ENCODE data around the gene GIMAP7. TPM values are rescaled to one million over a fixed set of nuclear protein-coding genes. Genes with fewer than 3 reads are reported as not detected.

Gene GIMAP7
- total RNA-seq, 1 donor from 2014 or later: not detected

DNA sequence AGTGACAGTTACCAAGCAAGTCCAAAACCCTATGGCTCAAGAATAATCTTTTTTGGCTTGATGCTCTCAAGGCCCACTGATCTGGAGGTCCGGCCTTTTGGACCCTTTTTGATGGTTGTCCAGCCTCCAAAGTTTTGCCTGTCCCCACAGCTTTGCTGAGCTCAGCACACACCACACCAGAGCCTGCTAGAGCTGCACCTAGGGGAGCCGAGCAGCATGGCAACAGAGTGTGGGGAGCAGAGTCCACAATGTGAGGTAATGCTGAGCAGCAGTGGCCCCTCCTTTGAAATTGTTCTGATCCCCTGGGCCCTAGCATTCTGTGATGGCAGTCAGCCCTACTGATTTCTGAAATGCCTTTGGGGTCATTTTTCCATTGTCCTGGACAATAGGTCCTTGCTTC lies 9.3 kb downstream of the GIMAP7 start:
- Mint-ChIP-seq H3K36me3 (ENCODE audit: low read depth) (no peaks in the 10 kb centered on the region), H3K4me3 (no peak overlapping the region), H3K9me3 (peaks cover 6% of the 10 kb centered on the region), H3K4me1 (no peaks in the 10 kb centered on the region), H3K27ac (ENCODE audit: unreplicated experiment) (no peak overlapping the region), H3K27me3 (ENCODE audit: low read depth) (peaks cover 31% of the 10 kb centered on the region)
- TF ChIP-seq, protein P1, sequence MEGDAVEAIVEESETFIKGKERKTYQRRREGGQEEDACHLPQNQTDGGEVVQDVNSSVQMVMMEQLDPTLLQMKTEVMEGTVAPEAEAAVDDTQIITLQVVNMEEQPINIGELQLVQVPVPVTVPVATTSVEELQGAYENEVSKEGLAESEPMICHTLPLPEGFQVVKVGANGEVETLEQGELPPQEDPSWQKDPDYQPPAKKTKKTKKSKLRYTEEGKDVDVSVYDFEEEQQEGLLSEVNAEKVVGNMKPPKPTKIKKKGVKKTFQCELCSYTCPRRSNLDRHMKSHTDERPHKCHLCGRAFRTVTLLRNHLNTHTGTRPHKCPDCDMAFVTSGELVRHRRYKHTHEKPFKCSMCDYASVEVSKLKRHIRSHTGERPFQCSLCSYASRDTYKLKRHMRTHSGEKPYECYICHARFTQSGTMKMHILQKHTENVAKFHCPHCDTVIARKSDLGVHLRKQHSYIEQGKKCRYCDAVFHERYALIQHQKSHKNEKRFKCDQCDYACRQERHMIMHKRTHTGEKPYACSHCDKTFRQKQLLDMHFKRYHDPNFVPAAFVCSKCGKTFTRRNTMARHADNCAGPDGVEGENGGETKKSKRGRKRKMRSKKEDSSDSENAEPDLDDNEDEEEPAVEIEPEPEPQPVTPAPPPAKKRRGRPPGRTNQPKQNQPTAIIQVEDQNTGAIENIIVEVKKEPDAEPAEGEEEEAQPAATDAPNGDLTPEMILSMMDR (conservative IDR thresholded peaks at IDR 0.05): no peak
- no peak for DNase-seq (ENCODE audit: low read depth, low spot score)

DNA sequence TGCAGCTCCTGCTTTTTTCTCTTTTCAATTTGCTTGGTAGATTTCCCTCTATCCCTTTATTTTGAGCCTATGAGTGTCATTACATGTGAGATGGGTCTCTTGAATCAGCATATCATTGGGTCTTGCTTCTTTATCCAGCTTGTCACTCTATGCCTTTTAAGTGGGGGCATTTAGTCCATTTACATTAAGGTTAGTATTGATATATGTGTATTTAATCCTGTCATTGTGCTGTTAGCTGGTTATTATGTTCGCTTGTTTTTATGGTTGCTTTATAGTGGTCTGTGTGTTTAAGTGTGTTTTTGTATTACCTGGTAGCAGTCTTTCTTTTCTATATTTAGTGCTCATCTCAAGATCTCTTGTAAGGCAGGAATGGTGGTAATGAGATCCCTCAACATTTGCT lies 17.0 kb downstream of the GIMAP7 start:
- H3K4me3 Mint-ChIP-seq: no peak overlapping the region
- H3K27me3 Mint-ChIP-seq (ENCODE audit: low read depth): peaks cover 22% of the 10 kb centered on the region
- peaks cover 33% of the 10 kb centered on the region for H3K9me3 Mint-ChIP-seq
- H3K36me3 Mint-ChIP-seq (ENCODE audit: low read depth): peaks cover 3% of the 10 kb centered on the region
- no peak overlapping the region for H3K27ac Mint-ChIP-seq (ENCODE audit: unreplicated experiment)
- no peaks in the 10 kb centered on the region for H3K4me1 Mint-ChIP-seq
- DNase-seq (ENCODE audit: low read depth, low spot score): no peak
- TF ChIP-seq, protein P1 (conservative IDR thresholded peaks at IDR 0.05): no peak

DNA sequence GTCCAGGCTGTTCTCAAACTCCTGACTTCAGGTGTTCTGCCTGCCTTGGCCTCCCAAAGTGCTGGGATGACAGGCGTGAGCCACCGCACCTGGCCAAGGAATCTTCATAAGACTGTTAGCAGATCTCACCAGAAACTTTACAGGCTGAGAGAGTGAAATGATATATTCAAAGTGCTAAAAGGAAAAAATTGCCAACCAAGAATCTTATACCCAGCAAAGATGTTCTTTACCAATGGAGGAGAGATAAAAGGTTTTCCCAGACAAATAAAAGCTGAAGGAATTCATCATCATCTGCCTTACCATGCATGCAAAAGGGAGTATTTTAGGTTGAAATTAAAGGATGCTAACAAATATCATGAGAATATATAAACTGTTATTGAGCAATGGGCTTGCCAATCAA lies 23.6 kb downstream of the GIMAP7 start:
- no peak overlapping the region for H3K4me3 Mint-ChIP-seq
- H3K4me1 Mint-ChIP-seq: no peaks in the 10 kb centered on the region
- H3K9me3 Mint-ChIP-seq: peaks cover 4% of the 10 kb centered on the region
- TF ChIP-seq, protein P1 (conservative IDR thresholded peaks at IDR 0.05): no peak
- H3K27me3 Mint-ChIP-seq (ENCODE audit: low read depth): peaks cover 3% of the 10 kb centered on the region
- no peaks in the 10 kb centered on the region for H3K36me3 Mint-ChIP-seq (ENCODE audit: low read depth)
- DNase-seq (ENCODE audit: low read depth, low spot score): no peak
- H3K27ac Mint-ChIP-seq (ENCODE audit: unreplicated experiment): no peak overlapping the region

DNA sequence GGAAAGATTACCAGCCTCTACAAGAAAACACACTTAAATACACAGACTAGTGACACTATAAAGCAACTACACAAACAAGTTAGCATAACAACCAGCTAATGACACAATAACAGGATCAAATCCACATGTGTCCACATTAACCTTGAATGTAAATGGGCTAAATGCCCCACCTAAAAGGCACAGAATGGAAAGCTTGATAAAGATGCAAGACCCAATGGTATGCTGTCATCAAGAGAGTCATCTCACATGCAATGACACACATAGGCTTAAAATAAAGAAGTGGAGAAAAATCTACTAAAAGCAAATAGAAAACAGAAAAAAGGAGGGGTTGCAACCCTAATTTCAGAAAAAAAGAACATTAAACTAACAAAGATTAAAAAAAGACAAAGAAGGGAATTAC lies 38.5 kb downstream of the GIMAP7 start:
- DNase-seq (ENCODE audit: low read depth, low spot score): no peak
- TF ChIP-seq, protein P1 (conservative IDR thresholded peaks at IDR 0.05): no peak
- no peak overlapping the region for H3K27ac Mint-ChIP-seq (ENCODE audit: unreplicated experiment)
- peaks cover 12% of the 10 kb centered on the region for H3K9me3 Mint-ChIP-seq
- no peak overlapping the region for H3K4me3 Mint-ChIP-seq
- H3K27me3 Mint-ChIP-seq (ENCODE audit: low read depth): peaks cover 44% of the 10 kb centered on the region
- H3K36me3 Mint-ChIP-seq (ENCODE audit: low read depth): peaks cover 4% of the 10 kb centered on the region
- no peaks in the 10 kb centered on the region for H3K4me1 Mint-ChIP-seq

DNA sequence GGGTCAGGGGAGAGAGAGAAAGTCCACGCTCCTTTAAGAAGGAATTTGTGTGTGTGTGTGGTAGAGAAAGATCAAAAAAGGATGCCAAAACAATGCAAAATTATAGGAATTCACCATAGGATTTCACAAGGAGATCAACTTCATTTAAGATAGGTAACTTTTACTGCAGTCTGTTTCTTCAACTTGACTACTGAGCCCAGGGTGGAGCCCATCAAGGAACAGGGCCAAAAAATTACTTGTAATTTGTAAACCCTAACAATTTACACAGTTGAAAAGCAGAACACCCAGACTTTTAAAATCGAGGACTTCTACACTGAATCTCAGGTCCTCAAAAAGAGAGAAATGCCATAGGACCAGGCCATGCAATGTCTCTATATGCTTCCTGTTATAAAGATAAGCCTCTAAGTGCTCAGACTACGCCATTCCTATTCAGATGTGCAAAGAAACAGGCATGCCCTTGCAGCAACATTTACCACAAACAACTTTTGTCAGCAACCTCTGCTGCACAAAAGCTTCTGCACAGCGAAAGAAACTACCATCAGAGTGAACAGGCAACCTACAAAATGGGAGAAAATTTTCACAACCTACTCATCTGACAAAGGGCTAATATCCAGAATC lies 42.0 kb downstream of the GIMAP7 start:
- Mint-ChIP-seq H3K4me3 (no peak overlapping the region), H3K36me3 (ENCODE audit: low read depth) (peaks cover 4% of the 10 kb centered on the region), H3K4me1 (no peaks in the 10 kb centered on the region), H3K27me3 (ENCODE audit: low read depth) (peaks cover 46% of the 10 kb centered on the region), H3K27ac (ENCODE audit: unreplicated experiment) (peak overlapping the region; percentile 31), H3K9me3 (peaks cover 24% of the 10 kb centered on the region)
- TF ChIP-seq, protein P1 (conservative IDR thresholded peaks at IDR 0.05): no peak
- DNase-seq (ENCODE audit: low read depth, low spot score): no peak

Data from neural crest cell (in vitro differentiated cells).